Ishikawa (cell line): ENCODE measurements around the gene STEEP1.
A peak's percentile ranks its signal among the peaks of the same experiment; 100 is the strongest.

Experiments
- CEBPB ChIP-seq: IDR thresholded peaks from 2 replicates; pipeline ENCODE4 v1.6.1; 2012
- EP300 ChIP-seq: IDR thresholded peaks from 2 replicates; pipeline ENCODE4 v1.6.1; 2012; ENCODE audit warnings: borderline replicate concordance
- RAD21 ChIP-seq: IDR thresholded peaks from 2 replicates; pipeline ENCODE4 v1.6.1; 2012; ENCODE audit warnings: low read depth
- TCF12 ChIP-seq: IDR thresholded peaks from 2 replicates; pipeline ENCODE4 v1.6.1; 2012; ENCODE audit warnings: low read depth
- YY1 ChIP-seq: IDR thresholded peaks from 2 replicates; pipeline ENCODE4 v1.6.1; 2012; ENCODE audit warnings: low read depth
- ZBTB7A ChIP-seq: IDR thresholded peaks from 2 replicates; pipeline ENCODE4 v1.6.1; 2012; ENCODE audit warnings: low read depth
- TF ChIP-seq, protein P1 (sequence below): IDR thresholded peaks from 2 replicates; pipeline ENCODE4 v1.6.1; 2012; ENCODE audit warnings: low read depth, mild to moderate bottlenecking
- TF ChIP-seq, protein P2 (sequence below): IDR thresholded peaks from 2 replicates; pipeline ENCODE4 v1.6.1; 2012

DNA sequence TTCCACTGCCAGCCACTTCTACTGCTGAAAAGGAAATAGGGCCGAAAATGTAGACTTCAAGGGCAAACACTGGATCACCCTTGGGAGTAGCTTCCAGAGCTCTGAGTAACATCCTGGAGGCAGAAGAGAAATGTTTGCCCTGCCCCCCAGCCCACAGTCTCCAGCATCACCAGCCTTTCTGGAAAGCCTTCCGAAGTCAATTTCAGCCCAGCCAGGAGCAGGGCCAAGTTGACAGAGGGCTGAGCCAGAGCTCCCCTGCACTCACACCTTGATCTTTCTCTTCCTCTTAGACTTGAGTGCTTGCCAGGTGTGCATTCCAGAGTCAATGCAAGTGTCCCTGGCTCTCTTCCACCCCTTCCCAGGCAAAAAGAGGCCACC lies 61.7 kb downstream of the STEEP1 start:
- no peak for TF ChIP-seq CEBPB
- no peak for TF ChIP-seq EP300
- TF ChIP-seq, protein P1, sequence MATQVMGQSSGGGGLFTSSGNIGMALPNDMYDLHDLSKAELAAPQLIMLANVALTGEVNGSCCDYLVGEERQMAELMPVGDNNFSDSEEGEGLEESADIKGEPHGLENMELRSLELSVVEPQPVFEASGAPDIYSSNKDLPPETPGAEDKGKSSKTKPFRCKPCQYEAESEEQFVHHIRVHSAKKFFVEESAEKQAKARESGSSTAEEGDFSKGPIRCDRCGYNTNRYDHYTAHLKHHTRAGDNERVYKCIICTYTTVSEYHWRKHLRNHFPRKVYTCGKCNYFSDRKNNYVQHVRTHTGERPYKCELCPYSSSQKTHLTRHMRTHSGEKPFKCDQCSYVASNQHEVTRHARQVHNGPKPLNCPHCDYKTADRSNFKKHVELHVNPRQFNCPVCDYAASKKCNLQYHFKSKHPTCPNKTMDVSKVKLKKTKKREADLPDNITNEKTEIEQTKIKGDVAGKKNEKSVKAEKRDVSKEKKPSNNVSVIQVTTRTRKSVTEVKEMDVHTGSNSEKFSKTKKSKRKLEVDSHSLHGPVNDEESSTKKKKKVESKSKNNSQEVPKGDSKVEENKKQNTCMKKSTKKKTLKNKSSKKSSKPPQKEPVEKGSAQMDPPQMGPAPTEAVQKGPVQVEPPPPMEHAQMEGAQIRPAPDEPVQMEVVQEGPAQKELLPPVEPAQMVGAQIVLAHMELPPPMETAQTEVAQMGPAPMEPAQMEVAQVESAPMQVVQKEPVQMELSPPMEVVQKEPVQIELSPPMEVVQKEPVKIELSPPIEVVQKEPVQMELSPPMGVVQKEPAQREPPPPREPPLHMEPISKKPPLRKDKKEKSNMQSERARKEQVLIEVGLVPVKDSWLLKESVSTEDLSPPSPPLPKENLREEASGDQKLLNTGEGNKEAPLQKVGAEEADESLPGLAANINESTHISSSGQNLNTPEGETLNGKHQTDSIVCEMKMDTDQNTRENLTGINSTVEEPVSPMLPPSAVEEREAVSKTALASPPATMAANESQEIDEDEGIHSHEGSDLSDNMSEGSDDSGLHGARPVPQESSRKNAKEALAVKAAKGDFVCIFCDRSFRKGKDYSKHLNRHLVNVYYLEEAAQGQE, result no peak
- TF ChIP-seq YY1, result no peak
- no peak for TF ChIP-seq ZBTB7A
- TF ChIP-seq, protein P2, sequence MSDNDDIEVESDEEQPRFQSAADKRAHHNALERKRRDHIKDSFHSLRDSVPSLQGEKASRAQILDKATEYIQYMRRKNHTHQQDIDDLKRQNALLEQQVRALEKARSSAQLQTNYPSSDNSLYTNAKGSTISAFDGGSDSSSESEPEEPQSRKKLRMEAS, result 0 out of 2 replicates have a peak, but pooled peaks have one; percentile 15
- TF ChIP-seq RAD21, result no peak
- TF ChIP-seq TCF12, result no peak
